ENCODE measurements around the gene TBRG4.

Gene TBRG4

GRCh38 chr7:45089341-45089891 is 22.1 kb downstream of the TBRG4 start:
- no peaks in the 10 kb centered on the region for H3K9me2 ChIP-seq (replicated peaks; ENCODE audit: control insufficient read depth, low read length)
- TF ChIP-seq EZH2phosphoT487 (IDR thresholded peaks at IDR 0.05; ENCODE audit: borderline replicate concordance, low read length) (0 out of 2 replicates have a peak, but pooled peaks have one; percentile 39), CTCF (IDR thresholded peaks at IDR 0.05; ENCODE audit: low read depth, low read length, poor library complexity, severe bottlenecking) (no peak)
- H3K9me3 ChIP-seq (ENCODE audit: control insufficient read depth, insufficient read depth, low read length) = no peaks in the 10 kb centered on the region
- H3K4me1 ChIP-seq (ENCODE audit: control insufficient read depth, low read length) = no peaks in the 10 kb centered on the region
- H3K27me3 ChIP-seq (ENCODE audit: control insufficient read depth, low read length) = peaks cover 20% of the 10 kb centered on the region
- no peak overlapping the region for H3K4me3 ChIP-seq (ENCODE audit: low read length)
- H3K27ac ChIP-seq (ENCODE audit: low read depth, low read length) = no peak overlapping the region
- H3K4me2 ChIP-seq (ENCODE audit: low read length) = no peak overlapping the region; the same call in 1 of the 2 replicates
- no peaks in the 10 kb centered on the region for H3K36me3 ChIP-seq (ENCODE audit: control insufficient read depth, low read length)
- no peaks in the 10 kb centered on the region for H3K79me2 ChIP-seq (ENCODE audit: control insufficient read depth, low read length)
- H4K20me1 ChIP-seq (ENCODE audit: control insufficient read depth, insufficient read depth, low read depth, low read length) = no peaks in the 10 kb centered on the region
- H3F3A ChIP-seq (ENCODE audit: control insufficient read depth, insufficient read depth) = peaks cover under 1% of the 10 kb centered on the region; the same call in 1 of the 2 replicates

- no peaks in the 10 kb centered on the region for H4K20me1 ChIP-seq (ENCODE audit: control insufficient read depth, insufficient read depth, low read depth, low read length)
- H3F3A ChIP-seq (ENCODE audit: control insufficient read depth, insufficient read depth) = no peaks in the 10 kb centered on the region
- no peak for TF ChIP-seq CTCF (IDR thresholded peaks at IDR 0.05; ENCODE audit: low read depth, low read length, poor library complexity, severe bottlenecking)
- TF ChIP-seq EZH2phosphoT487 (IDR thresholded peaks at IDR 0.05; ENCODE audit: borderline replicate concordance, low read length) = no peak
- H3K9me3 ChIP-seq (ENCODE audit: control insufficient read depth, insufficient read depth, low read length) = no peaks in the 10 kb centered on the region
- H3K4me3 ChIP-seq (ENCODE audit: low read length) = no peak within 1 kb of the TSS
- H3K27me3 ChIP-seq (ENCODE audit: control insufficient read depth, low read length) = peaks cover 20% of the 10 kb centered on the region
- H3K4me2 ChIP-seq (ENCODE audit: low read length) = peak within 1 kb of the TSS; percentile 19; the same call in 1 of the 2 replicates
- no peaks in the 10 kb centered on the region for H3K79me2 ChIP-seq (ENCODE audit: control insufficient read depth, low read length)
- no peaks in the 10 kb centered on the region for H3K9me2 ChIP-seq (replicated peaks; ENCODE audit: control insufficient read depth, low read length)
- no peaks in the 10 kb centered on the region for H3K4me1 ChIP-seq (ENCODE audit: control insufficient read depth, low read length)
- no peaks in the 10 kb centered on the region for H3K36me3 ChIP-seq (ENCODE audit: control insufficient read depth, low read length)
- no peak within 1 kb of the TSS for H3K27ac ChIP-seq (ENCODE audit: low read depth, low read length)
Measured at GRCh38 chr7:45088821-45089340, 22.6 kb downstream of the TBRG4 start, which contains the start of gene NACAD. NACAD (minus strand) TSS chr7:45088969; CDS start chr7:45088894, 75 bp downstream.

GRCh38 chr7:45088146-45088701 is 23.3 kb downstream of the TBRG4 start:
- H3K9me3 ChIP-seq (ENCODE audit: control insufficient read depth, insufficient read depth, low read length) = no peaks in the 10 kb centered on the region
- H3K27me3 ChIP-seq (ENCODE audit: control insufficient read depth, low read length) = peaks cover 20% of the 10 kb centered on the region
- H3K9me2 ChIP-seq (replicated peaks; ENCODE audit: control insufficient read depth, low read length) = no peaks in the 10 kb centered on the region
- no peaks in the 10 kb centered on the region for H4K20me1 ChIP-seq (ENCODE audit: control insufficient read depth, insufficient read depth, low read depth, low read length)
- no peaks in the 10 kb centered on the region for H3K4me1 ChIP-seq (ENCODE audit: control insufficient read depth, low read length)
- no peaks in the 10 kb centered on the region for H3K79me2 ChIP-seq (ENCODE audit: control insufficient read depth, low read length)
- H3K27ac ChIP-seq (ENCODE audit: low read depth, low read length) = no peak overlapping the region
- no peaks in the 10 kb centered on the region for H3K36me3 ChIP-seq (ENCODE audit: control insufficient read depth, low read length)
- H3F3A ChIP-seq (ENCODE audit: control insufficient read depth, insufficient read depth) = no peaks in the 10 kb centered on the region
- no peak overlapping the region for H3K4me3 ChIP-seq (ENCODE audit: low read length)
- TF ChIP-seq EZH2phosphoT487 (IDR thresholded peaks at IDR 0.05; ENCODE audit: borderline replicate concordance, low read length) (no peak), CTCF (IDR thresholded peaks at IDR 0.05; ENCODE audit: low read depth, low read length, poor library complexity, severe bottlenecking) (no peak)
- no peak overlapping the region for H3K4me2 ChIP-seq (ENCODE audit: low read length)
